Measurements from ENCODE around the gene PDF. TPM values are rescaled to one million over a fixed set of nuclear protein-coding genes. Genes with fewer than 3 reads are reported as not detected.

PDF gene, protein sequence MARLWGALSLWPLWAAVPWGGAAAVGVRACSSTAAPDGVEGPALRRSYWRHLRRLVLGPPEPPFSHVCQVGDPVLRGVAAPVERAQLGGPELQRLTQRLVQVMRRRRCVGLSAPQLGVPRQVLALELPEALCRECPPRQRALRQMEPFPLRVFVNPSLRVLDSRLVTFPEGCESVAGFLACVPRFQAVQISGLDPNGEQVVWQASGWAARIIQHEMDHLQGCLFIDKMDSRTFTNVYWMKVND
- 10 to 100 TPM in 2 of 4 donors, 1 to 10 TPM in 2; 8.6 to 18.6 (median 10.5) TPM for total RNA-seq
- 10 to 100 TPM in 1 of 3 donors, 1 to 10 TPM in 1, not detected in 1; 6.5 to 14.7 TPM for polyA plus RNA-seq

GRCh38 chr16:69330286-69331109, at the start of gene PDF:
Gene PDF, minus strand, starts transcription at chr16:69330588. Its CDS starts 18 bp downstream, at chr16:69330570.
- intact Hi-C loops (cut with DNase I), result loop anchor here (2.0 kb wide), 2 partner anchors 20 to 54 kb away; partner anchors contain the start of gene VPS4A
- DNase-seq, result peak; percentile 96
- Histone ChIP-seq H3K4me3 (peak within 1 kb of the TSS; percentile 67 to 97 (median 88)), H3K4me1 (peaks cover 0 to 55% (median 51%) of the 10 kb centered on the region in 4 donors), H3K27ac (peak within 1 kb of the TSS; percentile 82 to 97 (median 91)), H3K9me3 (no peaks in the 10 kb centered on the region), H3K27me3 (no peaks in the 10 kb centered on the region), H3K36me3 (peaks cover 11 to 53% (median 31%) of the 10 kb centered on the region in 4 donors)
- WGBS, 2 donors, result 0 to 1% methylated on average over 93 of the region's 93 CpGs
- TF ChIP-seq POLR2A (IDR thresholded peaks at IDR 0.05) (peak; percentile 59 to 74), POLR2AphosphoS5 (IDR thresholded peaks at IDR 0.05) (peak; percentile 77 to 92 (median 88)), EP300 (IDR thresholded peaks at IDR 0.05) (no peak)
- TF ChIP-seq, protein P1, sequence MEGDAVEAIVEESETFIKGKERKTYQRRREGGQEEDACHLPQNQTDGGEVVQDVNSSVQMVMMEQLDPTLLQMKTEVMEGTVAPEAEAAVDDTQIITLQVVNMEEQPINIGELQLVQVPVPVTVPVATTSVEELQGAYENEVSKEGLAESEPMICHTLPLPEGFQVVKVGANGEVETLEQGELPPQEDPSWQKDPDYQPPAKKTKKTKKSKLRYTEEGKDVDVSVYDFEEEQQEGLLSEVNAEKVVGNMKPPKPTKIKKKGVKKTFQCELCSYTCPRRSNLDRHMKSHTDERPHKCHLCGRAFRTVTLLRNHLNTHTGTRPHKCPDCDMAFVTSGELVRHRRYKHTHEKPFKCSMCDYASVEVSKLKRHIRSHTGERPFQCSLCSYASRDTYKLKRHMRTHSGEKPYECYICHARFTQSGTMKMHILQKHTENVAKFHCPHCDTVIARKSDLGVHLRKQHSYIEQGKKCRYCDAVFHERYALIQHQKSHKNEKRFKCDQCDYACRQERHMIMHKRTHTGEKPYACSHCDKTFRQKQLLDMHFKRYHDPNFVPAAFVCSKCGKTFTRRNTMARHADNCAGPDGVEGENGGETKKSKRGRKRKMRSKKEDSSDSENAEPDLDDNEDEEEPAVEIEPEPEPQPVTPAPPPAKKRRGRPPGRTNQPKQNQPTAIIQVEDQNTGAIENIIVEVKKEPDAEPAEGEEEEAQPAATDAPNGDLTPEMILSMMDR (IDR thresholded peaks at IDR 0.05), result no peak

DNA sequence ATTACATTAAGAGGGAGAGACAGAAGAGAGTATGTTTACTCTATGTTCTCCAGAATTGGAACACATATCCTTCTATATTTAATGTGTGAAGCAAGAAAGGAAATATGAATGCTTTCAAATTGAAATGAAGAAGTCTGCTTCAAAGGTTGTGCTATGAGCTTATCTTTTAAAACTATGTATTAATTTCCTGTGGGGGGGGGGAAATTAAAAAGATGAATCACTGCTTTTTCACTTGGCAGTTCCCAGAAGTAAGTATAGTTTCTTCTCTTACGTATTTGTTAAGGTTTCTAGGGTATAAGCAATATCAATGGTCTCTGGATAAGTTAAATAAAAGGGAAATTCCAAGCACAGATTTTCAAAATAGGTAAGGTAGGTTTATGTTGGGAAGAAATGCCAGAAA, 48.4 kb upstream of the PDF start:
- Histone ChIP-seq H3K4me3 (no peak overlapping the region), H3K36me3 (peaks cover 10 to 67% (median 21%) of the 10 kb centered on the region in 4 donors), H3K9me3 (no peaks in the 10 kb centered on the region), H3K27ac (no peak overlapping the region), H3K4me1 (peaks cover 0 to 2% (median under 1%) of the 10 kb centered on the region in 4 donors), H3K27me3 (no peaks in the 10 kb centered on the region)
- DNase-seq, result no peak
- intact Hi-C loops (cut with DNase I), result no loop called here
- TF ChIP-seq, protein P1 (IDR thresholded peaks at IDR 0.05), result no peak
- TF ChIP-seq EP300 (IDR thresholded peaks at IDR 0.05) (no peak), POLR2AphosphoS5 (IDR thresholded peaks at IDR 0.05) (no peak), POLR2A (IDR thresholded peaks at IDR 0.05) (no peak)
- WGBS, 2 donors, result 83 to 85% methylated on average over 1 of the region's 1 CpG

DNA sequence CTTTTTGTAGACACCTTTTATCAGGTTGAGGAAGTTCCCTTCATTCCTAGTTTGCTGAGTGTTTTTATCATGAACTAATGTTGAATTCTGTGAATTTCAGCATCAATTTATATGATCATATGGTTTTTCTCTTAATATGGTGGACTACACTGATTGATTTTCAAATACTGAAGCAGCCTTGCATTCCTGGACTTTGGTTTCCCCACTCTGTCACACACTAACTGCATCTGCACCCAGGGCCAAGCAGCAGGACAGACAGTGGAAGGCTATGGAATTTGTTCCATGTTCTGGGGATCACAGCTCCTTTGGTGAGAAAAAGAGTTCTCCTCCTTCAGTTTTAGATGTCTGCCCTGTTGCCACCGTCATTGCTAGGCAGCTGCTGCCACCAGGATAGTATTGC, 47.6 kb upstream of the PDF start:
- Histone ChIP-seq H3K4me1 (no peaks in the 10 kb centered on the region), H3K36me3 (peaks cover 10 to 67% (median 19%) of the 10 kb centered on the region in 4 donors), H3K9me3 (no peaks in the 10 kb centered on the region), H3K27me3 (no peaks in the 10 kb centered on the region), H3K4me3 (no peak overlapping the region), H3K27ac (no peak overlapping the region)
- WGBS, 2 donors, result 89 to 95% methylated on average over 1 of the region's 1 CpG
- TF ChIP-seq POLR2A (IDR thresholded peaks at IDR 0.05), result no peak
- no peak for TF ChIP-seq EP300 (IDR thresholded peaks at IDR 0.05)
- TF ChIP-seq, protein P1 (IDR thresholded peaks at IDR 0.05), result no peak
- TF ChIP-seq POLR2AphosphoS5 (IDR thresholded peaks at IDR 0.05), result no peak
- intact Hi-C loops (cut with DNase I), result no loop called here
- DNase-seq, result no peak

GRCh38 chr16:69376393-69377059, 46.1 kb upstream of the PDF start:
- Histone ChIP-seq H3K4me3 (no peak overlapping the region), H3K36me3 (peaks cover 4 to 68% (median 17%) of the 10 kb centered on the region in 4 donors), H3K27me3 (no peaks in the 10 kb centered on the region), H3K9me3 (no peaks in the 10 kb centered on the region), H3K4me1 (no peaks in the 10 kb centered on the region), H3K27ac (no peak overlapping the region)
- DNase-seq, result no peak
- 98% methylated on average over 10 of the region's 10 CpGs for WGBS, 2 donors
- intact Hi-C loops (cut with DNase I), result no loop called here
- TF ChIP-seq EP300 (IDR thresholded peaks at IDR 0.05) (no peak), POLR2A (IDR thresholded peaks at IDR 0.05) (no peak), POLR2AphosphoS5 (IDR thresholded peaks at IDR 0.05) (no peak)
- TF ChIP-seq, protein P1 (IDR thresholded peaks at IDR 0.05), result no peak

All from sigmoid colon (tissue), 7 donors.